ENCODE measurements around the gene FBXO4. TPM values are rescaled to one million over a fixed set of nuclear protein-coding genes. Genes with fewer than 3 reads are reported as not detected.

FBXO4 gene
- total and polyA plus RNA-seq, 2 of the 8 experiments (the other 6 are each of a cell fraction or from before 2014, with no cell fraction given), result 0.60 to 0.88 TPM

DNA sequence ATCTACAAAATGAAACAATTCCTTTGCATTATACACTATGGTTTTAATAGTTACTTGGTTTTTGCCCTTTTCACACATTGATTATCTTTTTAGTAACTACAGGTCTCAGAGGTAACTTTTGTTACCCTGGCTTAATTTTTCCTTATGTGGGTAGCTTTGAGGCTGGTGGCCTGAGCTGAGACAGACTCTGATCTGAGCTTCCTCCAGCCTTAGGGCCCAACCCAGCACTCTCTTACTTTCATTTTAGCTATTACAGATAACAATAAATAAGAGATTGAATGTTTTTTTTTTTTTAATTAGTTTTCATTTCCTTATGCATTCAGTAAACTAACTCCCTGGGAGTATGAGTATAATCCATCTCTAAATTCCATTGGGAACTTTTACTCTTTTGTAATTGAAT is 39.8 kb upstream of the FBXO4 start:
- no peak overlapping the region for H3K23ac ChIP-seq (ENCODE audit: insufficient read length)
- DNase-seq (ENCODE audit: low read depth in 1 of 2, low spot score in 2 of 2) (no peak), FAIRE-seq (no peak)
- no peaks in the 10 kb centered on the region for H3K36me3 ChIP-seq (ENCODE audit: control insufficient read depth in 2 of 4, insufficient read depth in 4 of 4, low read length in 3 of 4)
- no peaks in the 10 kb centered on the region for H3K79me2 ChIP-seq (ENCODE audit: control insufficient read depth in 1 of 2, insufficient read depth in 2 of 2, low read length in 2 of 2)
- no peak overlapping the region for H3K56ac ChIP-seq (replicated peaks; ENCODE audit: insufficient read length, low read depth, low read length)
- ChIA-PET CTCF (ENCODE audit: partially characterized antibody) (no interaction called here), POLR2A (ENCODE audit: partially characterized antibody) (no interaction called here)
- no peak overlapping the region for H2BK120ac ChIP-seq (replicated peaks; ENCODE audit: low read depth, low read length)
- no peaks in the 10 kb centered on the region for H3K79me1 ChIP-seq (ENCODE audit: low read depth, low read length)
- H2BK20ac ChIP-seq (ENCODE audit: low read length), result no peak overlapping the region
- TF ChIP-seq RBBP5 (IDR thresholded peaks at IDR 0.05; ENCODE audit: borderline replicate concordance, low read depth, low read length), result no peak
- TF ChIP-seq SP2 (IDR thresholded peaks at IDR 0.05; ENCODE audit: low read length), result no peak
- TF ChIP-seq POU5F1 (IDR thresholded peaks at IDR 0.05; ENCODE audit: low read depth, low read length), result no peak
- H2BK5ac ChIP-seq (ENCODE audit: low read depth, low read length), result no peak overlapping the region
- H3K14ac ChIP-seq (ENCODE audit: insufficient read length), result no peak overlapping the region
- no peak overlapping the region for H2BK12ac ChIP-seq (ENCODE audit: low read depth, low read length)
- no peaks in the 10 kb centered on the region for H3K4me1 ChIP-seq (replicated peaks in 1 of 4; ENCODE audit: control insufficient read depth in 3 of 4, insufficient read depth in 4 of 4, low read length in 3 of 4)
- H4K8ac ChIP-seq (ENCODE audit: extremely low read depth, insufficient read depth, low read length), result no peak overlapping the region
- H4K20me1 ChIP-seq (replicated peaks in 1 of 2; ENCODE audit: control insufficient read depth in 1 of 2, insufficient read depth in 2 of 2, low read length in 2 of 2), result no peaks in the 10 kb centered on the region
- H2AK5ac ChIP-seq (ENCODE audit: low read depth, low read length), result no peak overlapping the region
- no peak overlapping the region for H2AFZ ChIP-seq (ENCODE audit: low read length)
- H3K4me3 ChIP-seq (ENCODE audit: extremely low read depth in 1 of 4, insufficient read depth in 2 of 4, low read depth in 3 of 4, low read length in 4 of 4), result no peak overlapping the region
- no peak overlapping the region for H3K9ac ChIP-seq (replicated peaks in 1 of 4; ENCODE audit: extremely low read depth in 1 of 4, low read depth in 3 of 4, low read length in 3 of 4)
- no peak overlapping the region for H4K91ac ChIP-seq (replicated peaks; ENCODE audit: insufficient read length, low read length)
- H3K9me3 ChIP-seq (ENCODE audit: insufficient read depth in 2 of 2, low read depth in 1 of 2, low read length in 1 of 2), result 0 out of 4 replicates have a peak, but pooled peaks cover 2 to 7% of the 10 kb centered on the region in 2 experiments
- H3K4me2 ChIP-seq (ENCODE audit: insufficient read depth in 1 of 2, low read depth in 2 of 2, low read length in 2 of 2), result no peak overlapping the region
- H3K27me3 ChIP-seq (replicated peaks in 1 of 4; ENCODE audit: control insufficient read depth in 3 of 4, extremely low read depth in 1 of 4, insufficient read depth in 3 of 4, low read length in 3 of 4), result no peaks in the 10 kb centered on the region
- H3K4ac ChIP-seq (replicated peaks; ENCODE audit: insufficient read length, low read depth, low read length), result no peak overlapping the region
- no peak overlapping the region for H3K18ac ChIP-seq (ENCODE audit: extremely low read depth, low read length)
- no peak overlapping the region for H2BK15ac ChIP-seq (ENCODE audit: low read length)
- H3K23me2 ChIP-seq (ENCODE audit: low read depth, low read length), result no peaks in the 10 kb centered on the region
- H3K27ac ChIP-seq (ENCODE audit: low read depth, low read length), result no peak overlapping the region
- no peak overlapping the region for H4K5ac ChIP-seq (ENCODE audit: insufficient read length, low read depth, low read length)

All from H1 (cell line).